Colon (tissue), 2 donors: ENCODE results near the gene CYP4F2.
"Not testable (repeated sequence)": the region's sequence is repeated elsewhere in the genome, so short reads cannot be mapped to it uniquely, and the experiment has no call there.

ENCODE experiments used
- FAIRE-seq: peaks from 2 replicates; lab custom pipeline; 2012; peaks lifted over from hg19 to GRCh38; lab: Jason Lieb, UNC
- donor health status: control.
- donor health status: control.

CYP4F2 gene

GRCh38 chr19:15900032-15900431 lies 2.2 kb upstream of the CYP4F2 start:
- FAIRE-seq, result not testable (repeated sequence)

GRCh38 chr19:15899561-15899960 lies 1.7 kb upstream of the CYP4F2 start:
- FAIRE-seq, result not testable (repeated sequence)

DNA sequence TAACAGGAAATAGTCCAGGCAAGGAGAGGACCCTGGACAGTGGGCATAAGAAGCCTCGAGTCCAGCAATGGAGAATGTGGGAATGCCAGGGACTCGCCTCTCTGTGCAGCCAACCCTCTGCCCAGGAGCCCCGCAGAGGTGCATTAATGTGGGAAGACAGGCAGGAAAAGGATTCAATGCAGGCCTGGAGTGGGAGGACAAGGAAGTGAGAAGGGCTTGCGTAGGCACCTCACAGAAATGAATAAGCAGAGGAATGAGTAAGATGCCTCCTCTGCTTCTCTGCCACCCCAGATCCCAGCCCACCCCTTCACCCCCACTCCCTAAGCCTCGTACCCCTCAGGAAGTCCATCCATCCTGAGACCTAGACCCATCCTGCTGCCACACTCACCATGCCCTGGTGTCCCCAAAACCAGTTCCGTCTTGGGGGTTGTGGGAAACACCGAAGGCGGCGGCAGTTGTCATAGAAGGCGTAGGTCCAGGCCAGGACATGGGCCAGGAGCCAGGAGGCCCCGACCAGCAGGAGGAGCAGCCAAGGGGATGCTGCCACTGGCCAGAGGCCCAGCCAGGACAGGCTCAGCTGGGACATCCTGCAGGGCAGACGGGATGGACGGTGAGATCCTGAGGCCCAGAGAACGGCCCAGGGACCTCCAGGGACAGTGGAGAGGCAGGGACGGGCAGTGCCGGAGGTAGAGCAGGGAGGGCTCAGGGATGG lies 692 bp downstream of the CYP4F2 start:
- FAIRE-seq, result no peak

- FAIRE-seq, result no peak
Measured at GRCh38 chr19:15895876-15896430, 1.9 kb downstream of the CYP4F2 start.

DNA sequence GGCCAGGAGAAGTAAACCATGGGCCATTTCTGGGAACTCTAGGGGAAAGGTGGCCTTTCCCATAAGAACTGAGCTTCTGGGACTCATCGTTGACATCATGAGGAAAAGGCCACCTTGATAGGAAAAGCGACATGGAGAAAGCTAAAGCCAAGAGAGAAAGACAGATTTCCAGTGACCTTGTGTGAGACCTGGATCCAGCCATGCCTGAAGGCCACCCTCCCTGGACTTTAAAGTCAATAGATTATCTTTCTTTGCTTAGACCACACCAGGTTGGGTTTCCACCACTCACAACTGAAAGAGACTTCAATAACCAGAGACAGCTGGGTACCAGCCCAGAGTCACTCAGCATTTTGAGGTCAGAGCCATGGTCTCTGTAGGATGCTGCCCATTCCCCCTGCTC lies 3.5 kb downstream of the CYP4F2 start:
- no peak for FAIRE-seq

GRCh38 chr19:15893477-15893876 lies 4.4 kb downstream of the CYP4F2 start:
- FAIRE-seq, result no peak

- no peak for FAIRE-seq
Measured at GRCh38 chr19:15892012-15892411, 5.9 kb downstream of the CYP4F2 start.

- no peak for FAIRE-seq
Measured at GRCh38 chr19:15891434-15891833, 6.4 kb downstream of the CYP4F2 start.

GRCh38 chr19:15889339-15889738 lies 8.5 kb downstream of the CYP4F2 start:
- FAIRE-seq, result not testable (repeated sequence)

DNA sequence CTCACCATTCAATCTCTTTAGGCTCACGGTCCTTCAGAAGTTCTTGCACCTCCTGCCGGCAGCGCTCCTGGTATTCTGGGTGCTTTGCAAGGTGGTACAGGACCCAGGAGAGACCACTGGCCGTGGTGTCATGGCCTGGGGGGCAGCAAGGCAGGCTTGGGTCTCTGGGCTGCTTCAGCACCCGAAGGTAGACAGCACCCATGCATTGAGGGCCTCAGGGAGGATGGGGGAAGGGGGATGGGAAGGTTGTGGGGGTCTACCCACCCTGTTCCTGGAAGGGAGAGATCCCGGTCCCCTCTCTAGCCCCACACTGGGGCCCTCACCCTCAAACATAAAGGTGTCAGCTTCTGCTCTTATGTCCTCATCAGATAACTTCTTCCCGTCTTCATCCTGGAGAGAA lies 12.0 kb downstream of the CYP4F2 start:
- FAIRE-seq, result no peak

- no peak for FAIRE-seq
Measured at GRCh38 chr19:15885167-15885566, 12.7 kb downstream of the CYP4F2 start.

DNA sequence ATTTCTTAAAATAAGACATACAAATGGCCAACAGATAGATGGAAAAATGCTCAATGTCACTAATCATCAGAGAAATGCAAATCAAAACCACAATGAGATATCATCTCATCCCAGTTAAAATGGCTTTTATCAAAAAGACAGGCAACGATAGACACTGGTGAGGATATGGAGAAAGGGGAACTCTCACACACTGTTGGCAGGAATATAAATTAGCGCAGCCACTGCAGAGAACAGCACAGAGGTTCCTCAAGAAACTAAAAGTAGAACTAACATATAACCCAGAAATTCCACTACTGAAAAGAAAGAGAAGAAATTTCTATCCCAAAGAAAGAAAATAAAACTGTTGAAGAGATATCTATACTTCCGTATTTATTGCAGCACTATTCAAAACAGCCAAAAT lies 14.5 kb downstream of the CYP4F2 start:
- not testable (repeated sequence) for FAIRE-seq

- no peak for FAIRE-seq
Measured at GRCh38 chr19:15874821-15875474, 22.9 kb downstream of the CYP4F2 start.

GRCh38 chr19:15873771-15874170 lies 24.1 kb downstream of the CYP4F2 start:
- FAIRE-seq, result not testable (repeated sequence)

- FAIRE-seq, result no peak
Measured at GRCh38 chr19:15871570-15871969, 26.3 kb downstream of the CYP4F2 start.

DNA sequence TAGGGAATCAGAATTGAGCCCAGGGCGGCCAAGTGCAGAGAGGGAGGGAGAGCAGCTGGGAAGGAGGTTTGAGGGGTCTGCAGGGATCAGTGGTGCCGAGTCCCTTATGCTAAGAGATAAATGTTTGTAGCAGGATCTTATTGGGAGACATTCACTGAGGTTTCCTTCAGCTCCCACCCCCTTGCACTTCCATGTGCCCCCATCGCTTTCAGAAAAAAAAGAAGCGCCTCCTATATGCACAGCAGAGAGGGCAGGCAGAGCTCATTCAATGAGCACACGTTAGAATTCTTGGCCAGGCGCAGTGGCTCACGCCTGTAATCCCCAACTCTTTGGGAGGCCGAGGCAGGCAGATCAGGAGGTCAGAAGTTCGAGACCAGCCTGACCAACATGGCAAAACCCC lies 28.0 kb downstream of the CYP4F2 start:
- no peak for FAIRE-seq

GRCh38 chr19:15869109-15869555 lies 28.7 kb downstream of the CYP4F2 start:
- no peak for FAIRE-seq

DNA sequence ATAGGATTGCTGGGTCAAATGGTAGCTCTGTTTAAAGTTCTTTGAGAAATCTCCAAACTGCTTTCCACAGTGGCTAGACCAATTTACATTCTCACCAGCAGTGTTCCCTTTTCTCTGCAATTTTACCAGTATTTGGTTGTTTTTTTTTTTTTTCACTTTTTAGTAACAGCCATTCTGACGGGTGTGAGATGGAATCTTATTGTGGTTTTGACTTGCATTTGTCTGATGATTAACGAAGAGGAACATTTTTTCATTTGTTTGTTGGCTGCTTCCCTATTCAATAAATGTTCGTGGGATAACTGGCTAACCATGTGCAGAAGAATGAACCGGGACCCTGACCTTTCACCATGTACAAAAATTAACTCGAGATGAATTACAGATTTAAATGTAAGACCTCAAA lies 31.2 kb downstream of the CYP4F2 start:
- no peak for FAIRE-seq

- no peak for FAIRE-seq
Measured at GRCh38 chr19:15864824-15865223, 33.0 kb downstream of the CYP4F2 start.

- FAIRE-seq, result no peak
Measured at GRCh38 chr19:15863272-15863671, 34.6 kb downstream of the CYP4F2 start.

GRCh38 chr19:15862444-15862843 lies 35.4 kb downstream of the CYP4F2 start:
- FAIRE-seq, result no peak

DNA sequence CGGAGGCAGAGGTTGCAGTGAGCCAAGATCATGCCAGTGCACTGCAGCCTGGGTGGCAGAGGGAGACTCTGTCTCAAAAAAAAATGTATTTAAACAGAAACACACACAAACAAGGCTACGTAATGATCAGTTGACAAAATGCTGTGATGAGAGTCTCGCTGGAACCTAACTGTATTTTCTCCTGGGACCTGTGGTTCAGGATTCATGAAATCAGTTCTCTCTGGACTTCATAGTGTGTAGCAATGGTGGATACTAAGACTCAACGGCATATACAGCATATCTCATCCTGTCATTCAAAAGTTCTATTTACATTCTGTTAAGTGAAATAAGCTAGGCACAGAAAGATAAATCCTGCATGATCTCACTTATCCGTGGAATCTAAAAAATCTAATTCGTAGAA lies 37.4 kb downstream of the CYP4F2 start:
- FAIRE-seq, result no peak

DNA sequence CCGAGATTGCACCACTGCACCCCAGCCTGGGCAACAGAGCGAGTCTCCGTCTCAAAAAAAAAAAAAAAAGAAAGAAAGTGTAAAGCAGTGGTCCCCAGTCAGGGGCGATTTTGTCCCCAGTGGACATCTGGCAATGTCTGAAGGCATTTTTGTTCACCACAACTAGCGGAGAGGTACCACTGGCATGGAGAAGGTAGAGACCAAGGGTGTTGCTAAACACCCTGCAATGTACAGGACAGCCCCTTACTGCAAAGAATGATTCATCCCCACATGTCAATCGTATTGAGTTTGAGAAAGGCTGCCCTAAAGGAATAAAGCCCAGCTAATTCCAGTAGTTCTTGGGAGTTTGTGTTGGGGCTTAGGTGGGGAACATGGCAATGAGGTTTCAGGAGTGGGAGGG lies 38.7 kb downstream of the CYP4F2 start:
- no peak for FAIRE-seq

DNA sequence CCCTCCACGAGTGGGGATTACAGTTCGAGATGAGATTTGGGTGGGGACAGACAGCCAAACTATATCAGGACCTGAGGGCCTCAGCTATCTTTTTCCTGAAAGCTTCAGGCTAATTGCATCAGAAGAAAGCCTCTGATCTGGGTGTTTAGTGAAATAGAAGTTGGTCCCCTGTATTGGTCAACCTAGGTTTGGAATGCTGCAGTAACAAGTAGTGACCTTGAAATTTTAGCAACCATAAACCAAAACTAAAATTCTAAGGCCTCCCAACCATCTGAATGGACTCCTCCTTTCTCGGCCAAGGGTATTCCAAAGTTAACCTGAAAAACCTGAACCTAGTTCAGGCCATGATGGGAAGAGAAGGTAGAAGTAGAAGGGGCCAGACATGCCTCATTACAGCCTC lies 47.5 kb downstream of the CYP4F2 start:
- FAIRE-seq, result no peak
